Caco-2 (cell line): Measurements from ENCODE around the gene TRPV5. TPM values are rescaled to one million over a fixed set of nuclear protein-coding genes. Genes with fewer than 3 reads are reported as not detected.

Experiments
- BruUV-seq: library from RNA; stranded (reverse); fragments of 400-500 nt; replicated peaks from 2 replicates; lab custom pipeline; 2021; lab: Mats Ljungman, UMichigan
- CTCF ChIA-PET: fragments of 300-600 bp; sonication (Branson Sonifier 250); formaldehyde crosslinking; loops from one replicate; lab custom pipeline; 2022; ENCODE audit warnings: antibody characterized with exemption; lab: Charles Lee
- POLR2A ChIA-PET: fragments of 300-600 bp; sonication (Branson Sonifier 250); formaldehyde crosslinking; loops from one replicate; lab custom pipeline; 2022; ENCODE audit warnings: antibody characterized with exemption; lab: Charles Lee
- DNase-seq, 2 experiments: peaks; one replicate each; pipeline versions ENCODE4 v3.0.0 to v3.0.0-alpha.2; 2020 to 2022
- H3K27me3 ChIP-seq: replicated peaks from 2 replicates; pipeline ENCODE4 v1.6.0; 2011; ENCODE audit warnings: low read length; ENCODE audit not compliant: control insufficient read depth, insufficient read depth
- H3K36me3 ChIP-seq: 2 replicates; pipeline ENCODE4 v1.5.1; 2011; ENCODE audit warnings: low read length; ENCODE audit not compliant: control insufficient read depth, insufficient read depth
- H3K4me1 ChIP-seq: fragments of 250-450 bp; sonication (Bioruptor Pico); 2 replicates; pipeline ENCODE4 v1.5.1; 2020; ENCODE audit warnings: mild to moderate bottlenecking
- H3K4me3 ChIP-seq: 2 replicates; pipeline ENCODE4 v1.5.1; 2011; ENCODE audit warnings: low read depth, mild to moderate bottlenecking, control low read depth, low read length
- H3K9me3 ChIP-seq: fragments of 250-450 bp; sonication (Bioruptor Pico); 2 replicates; pipeline ENCODE4 v1.5.1; 2020; ENCODE audit warnings: mild to moderate bottlenecking, moderate library complexity
- H3K27ac Mint-ChIP-seq: one replicate; pipeline ENCODE4 v1.8.0; 2022; ENCODE audit warnings: mixed read lengths; ENCODE audit not compliant: unreplicated experiment
- H3K27me3 Mint-ChIP-seq: one replicate; pipeline ENCODE4 v1.8.0; 2022; ENCODE audit warnings: mixed read lengths; ENCODE audit not compliant: insufficient read depth, unreplicated experiment
- H3K36me3 Mint-ChIP-seq: one replicate; pipeline ENCODE4 v1.8.0; 2022; ENCODE audit warnings: mild to moderate bottlenecking, mixed read lengths; ENCODE audit not compliant: insufficient read depth, unreplicated experiment
- H3K4me1 Mint-ChIP-seq: one replicate; pipeline ENCODE4 v1.8.0; 2022; ENCODE audit warnings: low read depth, mixed read lengths; ENCODE audit not compliant: unreplicated experiment
- H3K4me3 Mint-ChIP-seq: one replicate; pipeline ENCODE4 v1.8.0; 2022; ENCODE audit warnings: mild to moderate bottlenecking, moderate library complexity, mixed read lengths; ENCODE audit not compliant: unreplicated experiment
- H3K9me3 Mint-ChIP-seq: one replicate; pipeline ENCODE4 v1.8.0; 2022; ENCODE audit warnings: mixed read lengths; ENCODE audit not compliant: unreplicated experiment
- CTCF ChIP-seq, 2 experiments: fragments of 200-600 bp in 1 of 2; IDR thresholded peaks; 1 replicate in 1 of 2; 2 replicates in 1 of 2; pipeline versions ENCODE4 v1.5.1 to v1.8.0; 2011 to 2022; ENCODE audit warnings: antibody characterized with exemption in 1 of 2, control low read depth in 1 of 2, inconsistent platforms in 1 of 2, low read depth in 1 of 2, low read length in 1 of 2, mild to moderate bottlenecking in 1 of 2, moderate library complexity in 1 of 2; ENCODE audit not compliant: insufficient read depth in 1 of 2, severe bottlenecking in 1 of 2, unreplicated experiment in 1 of 2
- intact Hi-C: fragments of 100-400 bp; cut with micrococcal nuclease; formaldehyde crosslinking; loops from one replicate; pipeline ENCODE4 v1.10.0; 2022; ENCODE audit not compliant: unreplicated experiment
- total RNA-seq: library from RNA; stranded (reverse); gene quantifications from 2 replicates; pipeline ENCODE4 v1.2.3, GENCODE V29; 2022

TRPV5 gene
- total RNA-seq, 1 experiment from 2014 or later, result not detected

- POLR2A ChIA-PET, result no interaction called here
- peaks cover 39% of the 10 kb centered on the region for H3K4me1 ChIP-seq
- intact Hi-C loops, result no loop called here
- DNase-seq, result no peak
- no TSS peak for BruUV-seq
- Mint-ChIP-seq H3K9me3 (peaks cover 40% of the 10 kb centered on the region), H3K27me3 (no peaks in the 10 kb centered on the region), H3K36me3 (no peaks in the 10 kb centered on the region), H3K4me3 (no peak overlapping the region), H3K4me1 (peaks cover 41% of the 10 kb centered on the region), H3K27ac (no peak overlapping the region)
- CTCF ChIA-PET, result no interaction called here
- peaks cover 20% of the 10 kb centered on the region for H3K9me3 ChIP-seq
- no peak overlapping the region for H3K4me3 ChIP-seq
- no peak for TF ChIP-seq CTCF (IDR thresholded peaks at IDR 0.05; ENCODE audit: insufficient read depth in 1 of 2, low read depth in 1 of 2, low read length in 1 of 2, severe bottlenecking in 1 of 2, unreplicated experiment in 1 of 2)
- H3K36me3 ChIP-seq, result no peaks in the 10 kb centered on the region; the same call in 1 of the 2 replicates
- no peaks in the 10 kb centered on the region for H3K27me3 ChIP-seq
Measured at GRCh38 chr7:142906643-142907042, 26.9 kb downstream of the TRPV5 start.

- POLR2A ChIA-PET, result no interaction called here
- peaks cover 38% of the 10 kb centered on the region for H3K4me1 Mint-ChIP-seq
- H3K27me3 Mint-ChIP-seq, result no peaks in the 10 kb centered on the region
Measured at GRCh38 chr7:142905759-142906158, 27.8 kb downstream of the TRPV5 start.

GRCh38 chr7:142904128-142904527 is 29.4 kb downstream of the TRPV5 start:
- H3K4me1 Mint-ChIP-seq, result peaks cover 31% of the 10 kb centered on the region
- no TSS peak for BruUV-seq
- POLR2A ChIA-PET, result no interaction called here
- Histone ChIP-seq H3K4me1 (peaks cover 35% of the 10 kb centered on the region), H3K27me3 (no peaks in the 10 kb centered on the region), H3K9me3 (peaks cover 11% of the 10 kb centered on the region), H3K36me3 (no peaks in the 10 kb centered on the region), H3K4me3 (no peak overlapping the region)
- no peak for TF ChIP-seq CTCF (IDR thresholded peaks at IDR 0.05; ENCODE audit: insufficient read depth in 1 of 2, low read depth in 1 of 2, low read length in 1 of 2, severe bottlenecking in 1 of 2, unreplicated experiment in 1 of 2)
- intact Hi-C loops, result no loop called here
- H3K27ac Mint-ChIP-seq, result no peak overlapping the region
- H3K9me3 Mint-ChIP-seq, result peaks cover 19% of the 10 kb centered on the region
- no peak overlapping the region for H3K4me3 Mint-ChIP-seq
- no peak for DNase-seq
- CTCF ChIA-PET, result no interaction called here
- H3K27me3 Mint-ChIP-seq, result no peaks in the 10 kb centered on the region
- no peaks in the 10 kb centered on the region for H3K36me3 Mint-ChIP-seq

More at GRCh38 chr7:142905759-142906158, 27.8 kb downstream of the TRPV5 start:
- peaks cover 13% of the 10 kb centered on the region for H3K9me3 ChIP-seq
- H3K27ac Mint-ChIP-seq, result no peak overlapping the region
- peaks cover 38% of the 10 kb centered on the region for H3K4me1 ChIP-seq
- H3K36me3 ChIP-seq, result no peaks in the 10 kb centered on the region
- H3K36me3 Mint-ChIP-seq, result no peaks in the 10 kb centered on the region
- peaks cover 31% of the 10 kb centered on the region for H3K9me3 Mint-ChIP-seq
- H3K4me3 Mint-ChIP-seq, result no peak overlapping the region
- BruUV-seq, result no TSS peak
- no peak for TF ChIP-seq CTCF (IDR thresholded peaks at IDR 0.05; ENCODE audit: insufficient read depth in 1 of 2, low read depth in 1 of 2, low read length in 1 of 2, severe bottlenecking in 1 of 2, unreplicated experiment in 1 of 2)
- intact Hi-C loops, result no loop called here
- CTCF ChIA-PET, result no interaction called here
- H3K4me3 ChIP-seq, result no peak overlapping the region
- DNase-seq, result no peak
- no peaks in the 10 kb centered on the region for H3K27me3 ChIP-seq
